ENCODE results near the gene DOCK1. TPM values are rescaled to one million over a fixed set of nuclear protein-coding genes. Genes with fewer than 3 reads are reported as not detected.
A peak's percentile ranks its signal among the peaks of the same experiment; 100 is the strongest.

Gene DOCK1
- total RNA-seq, 4 donors from 2014 or later = 31.3 to 82.3 (median 44.1) TPM

DNA sequence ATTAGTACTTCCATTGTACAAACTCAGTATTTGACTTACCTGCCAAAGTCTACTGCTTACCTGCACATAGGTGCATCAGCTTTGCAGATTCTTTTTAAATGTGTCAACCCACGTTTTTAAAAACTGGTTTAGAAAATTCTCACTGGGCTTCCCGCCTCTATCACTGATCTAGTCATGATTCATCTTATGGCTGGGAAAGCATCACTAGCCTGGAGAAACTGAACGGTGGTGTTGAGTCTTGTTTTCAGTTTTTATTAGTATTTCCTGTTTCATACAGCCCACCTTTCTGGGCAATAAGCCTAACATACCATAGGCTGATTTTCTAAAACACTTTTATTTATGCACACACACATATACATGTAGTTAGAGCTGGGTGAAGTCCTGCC is 19.7 kb downstream of the DOCK1 start:
- DNase-seq (ENCODE audit: low spot score) (no peak), ATAC-seq (ENCODE audit: low FRiP score) (no peak)
- TF ChIP-seq, protein P1, sequence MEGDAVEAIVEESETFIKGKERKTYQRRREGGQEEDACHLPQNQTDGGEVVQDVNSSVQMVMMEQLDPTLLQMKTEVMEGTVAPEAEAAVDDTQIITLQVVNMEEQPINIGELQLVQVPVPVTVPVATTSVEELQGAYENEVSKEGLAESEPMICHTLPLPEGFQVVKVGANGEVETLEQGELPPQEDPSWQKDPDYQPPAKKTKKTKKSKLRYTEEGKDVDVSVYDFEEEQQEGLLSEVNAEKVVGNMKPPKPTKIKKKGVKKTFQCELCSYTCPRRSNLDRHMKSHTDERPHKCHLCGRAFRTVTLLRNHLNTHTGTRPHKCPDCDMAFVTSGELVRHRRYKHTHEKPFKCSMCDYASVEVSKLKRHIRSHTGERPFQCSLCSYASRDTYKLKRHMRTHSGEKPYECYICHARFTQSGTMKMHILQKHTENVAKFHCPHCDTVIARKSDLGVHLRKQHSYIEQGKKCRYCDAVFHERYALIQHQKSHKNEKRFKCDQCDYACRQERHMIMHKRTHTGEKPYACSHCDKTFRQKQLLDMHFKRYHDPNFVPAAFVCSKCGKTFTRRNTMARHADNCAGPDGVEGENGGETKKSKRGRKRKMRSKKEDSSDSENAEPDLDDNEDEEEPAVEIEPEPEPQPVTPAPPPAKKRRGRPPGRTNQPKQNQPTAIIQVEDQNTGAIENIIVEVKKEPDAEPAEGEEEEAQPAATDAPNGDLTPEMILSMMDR (IDR thresholded peaks at IDR 0.05) = no peak

DNA sequence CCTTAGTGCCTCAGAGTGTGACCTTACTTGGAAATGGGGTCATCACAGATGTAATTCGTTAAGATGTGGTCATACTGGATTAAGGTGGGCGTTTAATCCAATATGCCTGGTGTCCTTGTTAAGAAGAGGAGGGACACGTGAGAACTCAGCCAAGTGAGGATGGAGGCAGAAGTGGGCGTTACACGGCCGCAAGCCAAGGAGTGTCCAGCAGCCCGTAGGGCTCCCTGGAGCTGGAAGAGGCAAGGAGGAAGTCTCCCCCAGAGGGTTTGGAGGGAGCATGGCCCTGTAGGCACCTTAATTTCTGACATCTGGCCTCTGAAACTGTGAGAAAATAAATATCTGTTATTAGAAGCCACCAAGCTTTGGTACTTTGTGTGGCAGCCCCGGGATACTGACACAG is 21.3 kb downstream of the DOCK1 start:
- TF ChIP-seq, protein P1 (IDR thresholded peaks at IDR 0.05) = no peak
- no peak for ATAC-seq (ENCODE audit: low FRiP score)
- no peak for DNase-seq (ENCODE audit: low spot score)

- DNase-seq (ENCODE audit: low spot score) = no peak
- TF ChIP-seq, protein P1 (IDR thresholded peaks at IDR 0.05) = no peak
- no peak for ATAC-seq (ENCODE audit: low FRiP score)
Measured at GRCh38 chr10:126927799-126928198, 22.6 kb downstream of the DOCK1 start.

GRCh38 chr10:126928274-126928673 is 23.0 kb downstream of the DOCK1 start:
- no peak for ATAC-seq (ENCODE audit: low FRiP score)
- no peak for DNase-seq (ENCODE audit: low spot score)
- TF ChIP-seq, protein P1 (IDR thresholded peaks at IDR 0.05) = no peak

DNA sequence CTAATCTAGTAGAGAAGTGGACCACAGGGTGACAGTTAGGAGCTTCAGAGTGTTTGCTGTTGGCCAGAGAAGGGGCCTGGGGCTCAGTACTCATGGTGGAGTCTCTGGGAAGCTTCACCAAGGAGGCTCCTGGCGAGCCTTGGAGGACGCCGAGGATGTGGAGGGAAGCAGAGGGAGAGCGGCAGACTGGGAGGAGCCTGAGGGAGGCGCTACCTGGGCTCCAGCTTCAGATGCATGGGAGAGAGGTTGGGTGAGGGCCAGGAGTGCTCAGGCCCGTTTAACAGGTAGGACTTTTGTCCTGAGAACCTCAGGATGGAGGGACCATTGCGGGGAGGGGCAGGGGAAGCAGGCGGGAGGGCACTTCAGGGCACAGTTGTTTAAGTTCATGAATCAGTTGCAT is 24.2 kb downstream of the DOCK1 start:
- ATAC-seq (ENCODE audit: low FRiP score) (no peak), DNase-seq (ENCODE audit: low spot score) (no peak)
- TF ChIP-seq, protein P1 (IDR thresholded peaks at IDR 0.05) = no peak

DNA sequence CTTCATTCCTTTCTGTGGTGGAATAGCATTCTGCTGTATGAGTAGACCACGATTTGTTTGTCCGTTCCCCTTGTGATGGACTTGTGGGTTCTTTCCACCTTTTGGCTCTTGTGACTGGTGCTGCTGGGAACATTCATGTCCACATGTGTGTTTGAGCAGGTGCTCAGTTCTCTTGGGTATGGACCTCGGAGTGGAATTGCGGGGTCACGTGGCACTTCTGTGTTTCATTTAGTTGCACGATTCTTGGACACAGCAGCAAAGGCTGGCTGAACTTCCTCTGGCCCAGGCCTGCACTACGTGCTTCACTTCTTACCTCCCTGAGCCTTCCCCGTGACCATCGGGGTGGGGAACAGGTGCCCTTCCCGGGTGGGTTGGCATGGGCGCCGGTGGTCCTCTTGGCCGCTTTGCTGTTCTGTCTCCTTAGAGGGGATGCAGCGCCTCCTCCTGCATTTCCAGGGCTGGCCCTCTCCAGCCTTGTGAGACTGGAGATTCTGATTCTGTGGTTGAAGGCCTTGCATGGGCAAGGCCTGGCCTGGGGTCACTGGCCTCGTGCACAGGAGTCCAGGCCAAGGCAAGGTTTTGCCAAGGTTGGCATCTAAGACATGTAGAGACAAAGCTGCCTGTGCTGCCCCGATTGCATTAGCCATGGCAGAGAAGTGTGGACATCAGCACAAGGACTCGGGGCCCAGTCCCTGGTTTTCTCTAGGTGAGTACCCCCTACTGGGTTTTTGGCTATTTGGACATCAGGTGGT is 25.1 kb downstream of the DOCK1 start:
- no peak for DNase-seq (ENCODE audit: low spot score)
- no peak for ATAC-seq (ENCODE audit: low FRiP score)
- TF ChIP-seq, protein P1 (IDR thresholded peaks at IDR 0.05) = no peak

- DNase-seq (ENCODE audit: low spot score) = no peak
- TF ChIP-seq, protein P1 (IDR thresholded peaks at IDR 0.05) = no peak
- peak; percentile 51 for ATAC-seq (ENCODE audit: low FRiP score)
Measured at GRCh38 chr10:126930883-126931503, 25.8 kb downstream of the DOCK1 start.

All from omental fat pad (tissue), 4 donors.